ENCODE results near the gene LAMP1.

The LAMP1 gene

DNA sequence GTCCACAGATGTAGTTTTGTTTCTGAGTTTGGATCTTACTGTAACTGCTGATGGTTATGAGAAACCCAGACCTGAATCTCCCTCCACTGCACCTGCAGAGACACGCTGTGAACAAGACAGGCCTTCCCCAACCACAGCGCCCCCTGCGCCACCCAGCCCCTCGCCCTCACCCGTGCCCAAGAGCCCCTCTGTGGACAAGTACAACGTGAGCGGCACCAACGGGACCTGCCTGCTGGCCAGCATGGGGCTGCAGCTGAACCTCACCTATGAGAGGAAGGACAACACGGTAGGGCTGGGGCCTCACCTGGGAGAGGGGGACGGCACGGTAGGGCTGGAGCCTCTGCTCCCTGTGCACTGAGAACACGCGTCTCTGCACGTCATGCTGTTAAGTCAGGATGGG, 22.3 kb downstream of the LAMP1 start:
- DNase-seq (ENCODE audit: extremely low spot score), result no peak
- CTCF ChIA-PET, result interaction anchor here (1.2 kb wide), 1 partner anchor 8 kb away, joined by 3 read pairs; no protein-coding TSS in a partner anchor
- POLR2A ChIA-PET, result no interaction called here
- TF ChIP-seq, protein P1, sequence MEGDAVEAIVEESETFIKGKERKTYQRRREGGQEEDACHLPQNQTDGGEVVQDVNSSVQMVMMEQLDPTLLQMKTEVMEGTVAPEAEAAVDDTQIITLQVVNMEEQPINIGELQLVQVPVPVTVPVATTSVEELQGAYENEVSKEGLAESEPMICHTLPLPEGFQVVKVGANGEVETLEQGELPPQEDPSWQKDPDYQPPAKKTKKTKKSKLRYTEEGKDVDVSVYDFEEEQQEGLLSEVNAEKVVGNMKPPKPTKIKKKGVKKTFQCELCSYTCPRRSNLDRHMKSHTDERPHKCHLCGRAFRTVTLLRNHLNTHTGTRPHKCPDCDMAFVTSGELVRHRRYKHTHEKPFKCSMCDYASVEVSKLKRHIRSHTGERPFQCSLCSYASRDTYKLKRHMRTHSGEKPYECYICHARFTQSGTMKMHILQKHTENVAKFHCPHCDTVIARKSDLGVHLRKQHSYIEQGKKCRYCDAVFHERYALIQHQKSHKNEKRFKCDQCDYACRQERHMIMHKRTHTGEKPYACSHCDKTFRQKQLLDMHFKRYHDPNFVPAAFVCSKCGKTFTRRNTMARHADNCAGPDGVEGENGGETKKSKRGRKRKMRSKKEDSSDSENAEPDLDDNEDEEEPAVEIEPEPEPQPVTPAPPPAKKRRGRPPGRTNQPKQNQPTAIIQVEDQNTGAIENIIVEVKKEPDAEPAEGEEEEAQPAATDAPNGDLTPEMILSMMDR (IDR thresholded peaks at IDR 0.05; ENCODE audit: control extremely low read depth, extremely low read depth, low read depth, missing control alignments), result no peak

DNA sequence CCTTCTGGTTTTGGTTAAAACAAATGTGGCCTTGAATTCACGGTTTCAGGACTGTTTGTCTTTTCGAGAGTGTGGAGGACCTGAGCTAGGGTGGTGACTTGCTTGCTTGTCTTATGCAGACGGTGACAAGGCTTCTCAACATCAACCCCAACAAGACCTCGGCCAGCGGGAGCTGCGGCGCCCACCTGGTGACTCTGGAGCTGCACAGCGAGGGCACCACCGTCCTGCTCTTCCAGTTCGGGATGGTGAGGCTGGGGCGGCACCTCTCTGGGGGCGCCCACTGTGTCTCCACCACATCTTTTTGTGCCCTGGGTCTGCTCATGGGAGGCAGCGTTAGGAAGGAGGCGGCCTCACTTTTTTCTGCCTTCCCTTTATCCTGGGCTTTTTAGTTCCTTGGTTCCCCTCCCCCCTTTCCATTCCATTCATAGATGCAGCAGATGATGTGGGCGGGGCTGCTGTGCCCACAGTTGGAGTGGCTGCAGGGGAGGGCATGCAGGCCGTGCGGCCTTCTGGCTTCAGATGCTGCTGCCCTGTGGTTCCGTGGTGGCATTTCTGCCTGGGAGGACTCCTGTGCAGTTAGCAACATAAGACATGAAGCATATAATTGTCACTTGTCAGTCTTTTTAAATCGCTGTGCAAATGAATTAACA, 23.3 kb downstream of the LAMP1 start:
- DNase-seq (ENCODE audit: extremely low spot score), result no peak
- ChIA-PET POLR2A (no interaction called here), CTCF (interaction anchor here (1.2 kb wide), 1 partner anchor 9 kb away, joined by 3 read pairs; no protein-coding TSS in a partner anchor)
- TF ChIP-seq, protein P1 (IDR thresholded peaks at IDR 0.05; ENCODE audit: control extremely low read depth, extremely low read depth, low read depth, missing control alignments), result no peak

DNA sequence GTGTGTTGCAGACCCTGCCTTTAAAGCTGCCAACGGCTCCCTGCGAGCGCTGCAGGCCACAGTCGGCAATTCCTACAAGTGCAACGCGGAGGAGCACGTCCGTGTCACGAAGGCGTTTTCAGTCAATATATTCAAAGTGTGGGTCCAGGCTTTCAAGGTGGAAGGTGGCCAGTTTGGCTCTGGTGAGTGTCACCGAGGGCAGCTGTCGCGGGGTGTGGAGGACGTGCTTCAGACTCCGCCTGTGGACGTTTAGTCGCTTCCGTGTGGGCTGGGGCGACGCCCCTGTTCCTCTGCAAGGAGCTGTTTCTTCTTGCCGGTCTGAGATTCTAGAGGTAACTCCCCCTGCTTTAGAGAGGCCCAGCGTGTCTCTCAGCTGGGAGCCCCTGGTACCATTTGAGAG, 24.5 kb downstream of the LAMP1 start:
- DNase-seq (ENCODE audit: extremely low spot score), result no peak
- CTCF ChIA-PET, result no interaction called here
- POLR2A ChIA-PET, result no interaction called here
- TF ChIP-seq, protein P1 (IDR thresholded peaks at IDR 0.05; ENCODE audit: control extremely low read depth, extremely low read depth, low read depth, missing control alignments), result no peak

DNA sequence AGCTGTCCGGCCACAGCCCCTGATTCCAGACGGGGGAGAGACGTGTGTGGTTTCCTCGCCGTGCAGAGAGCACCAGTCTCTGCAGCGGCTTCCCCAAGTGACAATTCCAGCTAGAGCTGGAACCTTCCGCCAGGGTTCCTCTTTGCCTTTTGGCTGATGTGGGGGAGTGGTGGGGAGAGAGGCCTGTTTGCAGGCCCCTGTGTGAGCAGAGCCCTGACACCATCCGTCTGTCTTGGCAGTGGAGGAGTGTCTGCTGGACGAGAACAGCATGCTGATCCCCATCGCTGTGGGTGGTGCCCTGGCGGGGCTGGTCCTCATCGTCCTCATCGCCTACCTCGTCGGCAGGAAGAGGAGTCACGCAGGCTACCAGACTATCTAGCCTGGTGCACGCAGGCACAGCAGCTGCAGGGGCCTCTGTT, 25.0 kb downstream of the LAMP1 start:
- ChIA-PET CTCF (no interaction called here), POLR2A (no interaction called here)
- DNase-seq (ENCODE audit: extremely low spot score), result no peak
- TF ChIP-seq, protein P1 (IDR thresholded peaks at IDR 0.05; ENCODE audit: control extremely low read depth, extremely low read depth, low read depth, missing control alignments), result no peak

DNA sequence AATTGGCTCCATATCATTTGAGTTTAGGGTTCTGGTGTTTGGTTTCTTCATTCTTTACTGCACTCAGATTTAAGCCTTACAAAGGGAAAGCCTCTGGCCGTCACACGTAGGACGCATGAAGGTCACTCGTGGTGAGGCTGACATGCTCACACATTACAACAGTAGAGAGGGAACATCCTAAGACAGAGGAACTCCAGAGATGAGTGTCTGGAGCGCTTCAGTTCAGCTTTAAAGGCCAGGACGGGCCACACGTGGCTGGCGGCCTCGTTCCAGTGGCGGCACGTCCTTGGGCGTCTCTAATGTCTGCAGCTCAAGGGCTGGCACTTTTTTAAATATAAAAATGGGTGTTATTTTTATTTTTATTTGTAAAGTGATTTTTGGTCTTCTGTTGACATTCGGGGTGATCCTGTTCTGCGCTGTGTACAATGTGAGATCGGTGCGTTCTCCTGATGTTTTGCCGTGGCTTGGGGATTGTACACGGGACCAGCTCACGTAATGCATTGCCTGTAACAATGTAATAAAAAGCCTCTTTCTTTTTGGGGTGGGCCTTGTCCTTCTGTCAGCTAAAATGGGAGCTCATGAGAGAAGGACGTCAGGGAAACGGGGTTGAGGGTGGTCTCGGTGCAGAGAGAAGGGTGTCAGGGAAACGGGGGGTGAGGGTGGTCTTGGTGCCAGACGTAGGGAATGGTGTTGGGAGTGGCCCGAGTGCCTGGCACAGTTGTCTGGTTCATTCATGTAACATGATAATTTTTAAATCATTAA, 26.0 kb downstream of the LAMP1 start:
- TF ChIP-seq, protein P1 (IDR thresholded peaks at IDR 0.05; ENCODE audit: control extremely low read depth, extremely low read depth, low read depth, missing control alignments), result no peak
- DNase-seq (ENCODE audit: extremely low spot score), result no peak
- CTCF ChIA-PET, result interaction anchor here (1.1 to 1.7 kb wide), 3 partner anchors 14 to 359 kb away, joined by 3 to 4 read pairs (median 3); no protein-coding TSS in a partner anchor
- POLR2A ChIA-PET, result no interaction called here

DNA sequence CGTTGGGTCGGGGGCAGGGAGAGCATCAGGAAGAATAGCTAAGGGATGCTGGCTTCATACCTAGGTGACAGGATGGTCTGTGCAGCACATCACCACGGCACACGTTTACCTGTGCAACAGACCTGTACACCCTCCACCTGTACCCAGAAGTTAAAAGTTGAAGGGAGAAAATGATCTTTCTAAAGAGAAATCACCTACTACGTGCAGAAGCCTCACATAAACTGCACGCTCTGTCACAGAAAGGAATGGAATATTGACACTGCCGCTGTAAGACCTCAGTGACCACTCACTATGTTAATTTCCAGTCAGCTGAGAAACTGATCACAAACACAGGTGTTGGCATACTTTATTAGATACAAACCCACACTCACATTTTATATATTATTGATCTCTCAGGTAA, 26.8 kb downstream of the LAMP1 start:
- ChIA-PET CTCF (interaction anchor here (1.1 to 1.7 kb wide), 3 partner anchors 15 to 359 kb away, joined by 3 to 4 read pairs (median 3); no protein-coding TSS in a partner anchor), POLR2A (no interaction called here)
- no peak for DNase-seq (ENCODE audit: extremely low spot score)
- TF ChIP-seq, protein P1 (IDR thresholded peaks at IDR 0.05; ENCODE audit: control extremely low read depth, extremely low read depth, low read depth, missing control alignments), result no peak

All from GM10248 (cell line).